A549 (cell line): ENCODE results near the gene TTF1.

ENCODE experiments used
- CTCF ChIP-seq: fragments of >200 bp; sonication (Bioruptor Twin); formaldehyde crosslinking; IDR thresholded peaks from 3 replicates; pipeline ENCODE4 v1.5.1; 2016
- KDM1A ChIP-seq: fragments of 200-600 bp; sonication (generic); IDR thresholded peaks from 2 replicates; pipeline ENCODE4 v1.6.1; 2016; ENCODE audit warnings: low read depth, mild to moderate bottlenecking
- MAX ChIP-seq: IDR thresholded peaks from 2 replicates; pipeline ENCODE4 v1.6.1; 2012
- MYC ChIP-seq: IDR thresholded peaks from 2 replicates; pipeline ENCODE4 v1.6.1; 2012; ENCODE audit warnings: mild to moderate bottlenecking, inconsistent platforms, low read length, improper control_type of control experiment, borderline replicate concordance
- RAD21 ChIP-seq, 2 experiments: fragments of >200 bp in 1 of 2; sonication (Bioruptor Twin) in 1 of 2; formaldehyde crosslinking in 1 of 2; IDR thresholded peaks in 1 of 2; conservative IDR thresholded peaks in 1 of 2; 2 replicates in 1 of 2; 3 replicates in 1 of 2; pipeline ENCODE4 v1.6.1; 2012 to 2018; ENCODE audit warnings: inconsistent platforms in 1 of 2
- RFX5 ChIP-seq: fragments of 450-650 bp; IDR thresholded peaks from 2 replicates; pipeline ENCODE4 v1.7.1; 2014; ENCODE audit warnings: antibody characterized with exemption, mild to moderate bottlenecking, moderate library complexity
- USF2 ChIP-seq: fragments of 450-650 bp; IDR thresholded peaks from 2 replicates; pipeline ENCODE4 v1.6.1; 2014; ENCODE audit warnings: antibody characterized with exemption

GRCh38 chr9:132365986-132366385, 40.7 kb downstream of the TTF1 start:
- TF ChIP-seq CTCF (no peak), KDM1A (no peak), MYC (no peak), MAX (no peak), RFX5 (no peak), USF2 (no peak), RAD21 (conservative IDR thresholded peaks at IDR 0.05 in 1 of 2, IDR thresholded peaks at IDR 0.05 in 1 of 2) (no peak)
